Right lobe of liver (tissue), 6 donors: ENCODE data around the gene DHRS7. TPM values are rescaled to one million over a fixed set of nuclear protein-coding genes. Genes with fewer than 3 reads are reported as not detected.
"Not testable (repeated sequence)": the region's sequence is repeated elsewhere in the genome, so short reads cannot be mapped to it uniquely, and the experiment has no call there.

Experiments
- ATAC-seq, 4 donors: fragments of 200-7000 bp; cut with Tn5 transposase; one replicate each; pipeline ENCODE4 v1.9.1; 2020; ENCODE audit warnings: mild to moderate bottlenecking in 4 of 4, moderate library complexity in 4 of 4
- DNase-seq, 3 donors: peaks; one replicate each; pipeline ENCODE4 v3.0.0-alpha.2; 2020
- H3K27ac ChIP-seq, 3 donors: fragments of 200-600 bp; one replicate each; pipeline ENCODE4 v1.8.0; 2022
- H3K27me3 ChIP-seq, 2 donors: fragments of 200-600 bp; one replicate each; pipeline ENCODE4 v1.8.0; 2022
- H3K36me3 ChIP-seq, 4 donors: fragments of 200-600 bp; sonication (generic) in 1 of 4; one replicate each; pipeline versions ENCODE4 v1.5.1 to v1.8.0; 2017 to 2022; ENCODE audit warnings: control low read depth in 1 of 4
- H3K4me1 ChIP-seq, 4 donors: fragments of 200-600 bp; sonication (generic) in 1 of 4; one replicate each; pipeline versions ENCODE4 v1.5.1 to v1.8.0; 2017 to 2022; ENCODE audit warnings: control low read depth in 1 of 4
- H3K4me3 ChIP-seq, 3 donors: fragments of 200-600 bp; one replicate each; pipeline ENCODE4 v1.8.0; 2022
- H3K9me3 ChIP-seq, 4 donors: fragments of 200-600 bp; sonication (generic) in 1 of 4; one replicate each; pipeline versions ENCODE4 v1.5.1 to v1.8.0; 2017 to 2022; ENCODE audit warnings: control low read depth in 1 of 4
- POLR2A ChIP-seq: fragments of 450-650 bp; IDR thresholded peaks from one replicate; pipeline ENCODE4 v1.6.1; 2017; ENCODE audit warnings: antibody characterized with exemption, mild to moderate bottlenecking
- WGBS: methylation state at CpG from one replicate; pipeline ENCODE4 v1.1.6; 2018; ENCODE audit warnings: low coverage, low lambda C conversion rate; ENCODE audit not compliant: insufficient coverage; ENCODE audit errors: missing lambda C conversion rate; 5-methylcytosine and 5-hydroxymethylcytosine counted together
- intact Hi-C, 2 donors: fragments of 100-400 bp; cut with DNase I; formaldehyde crosslinking; loops; one replicate each; pipeline versions ENCODE4 v1.11.2 to v1.14.1; 2022
- total RNA-seq, 6 experiments: library from RNA; depleted of rRNA in 2 of 6; stranded (reverse); fragments of >200 nt in 2 of 6; fragmentation: NEBNext Ultra II Directional in 3 of 6; extraction: Animal tissue kit (Norgen Biotek cat#: 25700) in 3 of 6; gene quantifications; one replicate each; pipeline versions ENCODE4 v1.1.0 to v1.2.4, GENCODE V29; 2016 to 2023
- TF ChIP-seq, protein P1 (sequence below), 4 donors: fragments of 200-600 bp in 3 of 4; fragments of 450-650 bp in 1 of 4; IDR thresholded peaks; one replicate each; pipeline versions ENCODE4 v1.5.1 to v1.8.0; 2016 to 2022; ENCODE audit warnings: antibody characterized with exemption in 4 of 4, mild to moderate bottlenecking in 2 of 4
- donor health status: DM: no; HTN: yes; CAD: no.
- donor health status: DM: no; HTN: no; CAD: no.
- donor health status: DM: no; HTN: no; CAD: no.
- donor health status: DM: no; HTN: yes; CAD: no.
- donor health status: DM: no; HTN: yes; CAD: no.

Gene DHRS7
- total RNA-seq, 6 experiments from 2014 or later: 65.0 to 153 (median 116) TPM

DNA sequence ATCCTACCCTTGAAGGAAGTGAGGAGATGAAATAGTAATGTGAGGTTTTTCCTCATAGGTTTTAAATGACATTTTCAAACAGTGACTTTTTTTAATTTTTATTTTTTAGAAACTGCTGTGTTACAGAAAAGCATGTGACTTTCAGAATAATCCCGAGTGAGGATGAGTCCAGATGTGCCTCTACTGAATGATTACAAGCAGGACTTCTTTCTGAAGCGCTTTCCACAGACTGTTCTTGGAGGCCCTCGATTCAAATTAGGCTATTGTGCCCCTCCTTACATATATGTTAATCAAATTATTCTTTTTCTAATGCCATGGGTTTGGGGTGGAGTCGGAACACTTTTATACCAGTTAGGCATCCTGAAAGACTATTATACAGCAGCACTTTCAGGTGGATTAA, 57.7 kb downstream of the DHRS7 start:
- no peak for DNase-seq
- 79% methylated on average over 4 of the region's 4 CpGs for WGBS
- Histone ChIP-seq H3K36me3 (no peaks in the 10 kb centered on the region), H3K4me1 (no peaks in the 10 kb centered on the region), H3K4me3 (no peak overlapping the region), H3K9me3 (no peaks in the 10 kb centered on the region), H3K27me3 (no peaks in the 10 kb centered on the region), H3K27ac (no peak overlapping the region)
- TF ChIP-seq POLR2A: no peak
- TF ChIP-seq, protein P1, sequence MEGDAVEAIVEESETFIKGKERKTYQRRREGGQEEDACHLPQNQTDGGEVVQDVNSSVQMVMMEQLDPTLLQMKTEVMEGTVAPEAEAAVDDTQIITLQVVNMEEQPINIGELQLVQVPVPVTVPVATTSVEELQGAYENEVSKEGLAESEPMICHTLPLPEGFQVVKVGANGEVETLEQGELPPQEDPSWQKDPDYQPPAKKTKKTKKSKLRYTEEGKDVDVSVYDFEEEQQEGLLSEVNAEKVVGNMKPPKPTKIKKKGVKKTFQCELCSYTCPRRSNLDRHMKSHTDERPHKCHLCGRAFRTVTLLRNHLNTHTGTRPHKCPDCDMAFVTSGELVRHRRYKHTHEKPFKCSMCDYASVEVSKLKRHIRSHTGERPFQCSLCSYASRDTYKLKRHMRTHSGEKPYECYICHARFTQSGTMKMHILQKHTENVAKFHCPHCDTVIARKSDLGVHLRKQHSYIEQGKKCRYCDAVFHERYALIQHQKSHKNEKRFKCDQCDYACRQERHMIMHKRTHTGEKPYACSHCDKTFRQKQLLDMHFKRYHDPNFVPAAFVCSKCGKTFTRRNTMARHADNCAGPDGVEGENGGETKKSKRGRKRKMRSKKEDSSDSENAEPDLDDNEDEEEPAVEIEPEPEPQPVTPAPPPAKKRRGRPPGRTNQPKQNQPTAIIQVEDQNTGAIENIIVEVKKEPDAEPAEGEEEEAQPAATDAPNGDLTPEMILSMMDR (IDR thresholded peaks at IDR 0.05): no peak
- intact Hi-C loops: no loop called here
- no peak for ATAC-seq

DNA sequence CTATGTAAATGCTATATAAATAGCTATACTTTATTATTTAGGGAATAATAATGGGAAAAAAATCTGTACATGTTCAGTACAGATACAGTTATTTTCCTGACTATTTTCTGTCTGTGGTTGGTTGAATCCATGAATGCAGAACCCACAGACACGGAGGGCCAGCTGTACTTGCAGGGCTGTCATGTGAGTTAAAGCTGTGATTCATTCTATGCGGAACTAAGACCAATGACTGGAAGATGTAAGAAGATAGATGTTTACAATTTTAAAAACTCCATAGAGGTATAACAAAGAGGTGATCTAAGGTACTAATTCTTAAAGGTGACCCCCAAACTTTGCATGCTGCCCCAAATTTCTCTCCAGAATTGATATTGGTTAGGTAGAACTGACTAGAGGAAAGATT, 58.9 kb downstream of the DHRS7 start:
- Histone ChIP-seq H3K4me3 (no peak overlapping the region), H3K27me3 (no peaks in the 10 kb centered on the region), H3K36me3 (no peaks in the 10 kb centered on the region), H3K9me3 (no peaks in the 10 kb centered on the region), H3K4me1 (no peaks in the 10 kb centered on the region), H3K27ac (peak overlapping the region in 1 of 3 donors; percentile 14)
- TF ChIP-seq POLR2A: no peak
- TF ChIP-seq, protein P1 (IDR thresholded peaks at IDR 0.05): no peak
- intact Hi-C loops: no loop called here
- DNase-seq (no peak), ATAC-seq (peak in 1 of 4 donors; percentile 50)
- 78% methylated on average over 2 of the region's 2 CpGs for WGBS

DNA sequence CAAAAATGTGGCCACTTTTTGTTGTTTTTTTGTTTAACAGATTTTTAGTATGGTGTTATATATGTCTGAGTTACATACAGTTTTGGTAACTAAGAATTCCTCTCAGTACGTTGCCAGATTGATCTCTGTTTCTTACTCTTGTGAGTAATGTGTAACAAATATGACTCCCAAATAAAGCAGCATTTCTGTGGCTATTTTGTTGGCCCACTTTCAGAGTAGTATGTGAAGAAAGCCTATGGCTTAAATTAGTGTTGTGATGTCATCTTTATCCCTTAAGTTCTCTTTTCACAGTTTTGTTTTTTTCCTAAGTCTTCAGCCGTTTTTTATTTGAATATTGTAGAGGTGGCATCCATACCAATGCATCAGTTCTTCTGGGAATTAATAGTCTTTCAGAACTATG, 62.8 kb downstream of the DHRS7 start:
- ATAC-seq: no peak
- TF ChIP-seq, protein P1 (IDR thresholded peaks at IDR 0.05): no peak
- no peak for TF ChIP-seq POLR2A

DNA sequence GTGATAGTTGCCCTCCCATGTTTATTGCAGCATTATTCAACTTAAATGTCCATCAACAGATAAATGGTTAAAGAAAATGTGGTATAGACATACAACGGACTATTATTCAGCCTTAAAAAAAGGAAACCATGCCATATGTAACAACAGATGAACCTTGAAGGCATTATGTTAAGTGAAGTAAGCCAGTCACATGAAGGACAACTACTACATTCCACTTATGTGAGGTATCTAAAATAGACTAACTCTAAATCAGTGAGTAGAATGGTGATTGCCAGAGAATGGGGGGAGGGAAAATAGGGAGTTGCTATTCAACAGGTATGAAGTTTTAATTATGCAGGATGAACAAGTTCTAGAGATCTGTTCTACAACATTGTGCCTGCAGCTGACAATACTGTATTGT, 63.4 kb downstream of the DHRS7 start:
- H3K27ac ChIP-seq: no peak overlapping the region
- no peaks in the 10 kb centered on the region for H3K27me3 ChIP-seq
- no peaks in the 10 kb centered on the region for H3K4me1 ChIP-seq
- TF ChIP-seq, protein P1 (IDR thresholded peaks at IDR 0.05): no peak
- no peak for TF ChIP-seq POLR2A
- H3K36me3 ChIP-seq: no peaks in the 10 kb centered on the region
- DNase-seq: no peak
- H3K9me3 ChIP-seq: no peaks in the 10 kb centered on the region
- ATAC-seq: no peak
- intact Hi-C loops: no loop called here
- WGBS: 91% methylated on average over 1 of the region's 1 CpG
- no peak overlapping the region for H3K4me3 ChIP-seq

More for the DNA sequence above, 62.8 kb downstream of the DHRS7 start:
- no peak overlapping the region for H3K4me3 ChIP-seq
- no peaks in the 10 kb centered on the region for H3K4me1 ChIP-seq
- H3K27ac ChIP-seq: no peak overlapping the region
- WGBS: 44% methylated on average over 2 of the region's 2 CpGs
- DNase-seq: no peak
- H3K36me3 ChIP-seq: no peaks in the 10 kb centered on the region
- no peaks in the 10 kb centered on the region for H3K27me3 ChIP-seq
- no peaks in the 10 kb centered on the region for H3K9me3 ChIP-seq
- intact Hi-C loops: no loop called here

DNA sequence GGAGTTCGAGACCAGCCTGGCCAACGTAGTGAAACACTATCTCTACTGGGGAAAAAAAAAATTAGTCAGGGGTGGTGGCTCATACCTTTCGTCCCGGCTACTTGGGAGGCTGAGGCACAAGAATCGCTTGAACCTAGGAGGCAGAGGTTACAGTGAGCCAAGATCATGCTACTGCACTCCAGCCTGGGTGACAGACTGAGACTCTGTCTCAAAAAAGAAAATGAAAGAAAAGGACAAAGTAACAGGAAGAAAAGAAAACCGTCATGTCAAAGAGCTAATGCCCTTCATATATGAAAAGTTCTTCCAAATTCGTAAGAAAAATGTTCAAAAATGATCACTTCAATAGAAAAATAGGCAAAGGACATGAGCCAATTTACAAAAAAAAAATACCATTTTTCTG, 65.3 kb downstream of the DHRS7 start:
- H3K4me3 ChIP-seq, DNase-seq, ATAC-seq, H3K36me3 ChIP-seq, H3K27ac ChIP-seq, H3K27me3 ChIP-seq, H3K9me3 ChIP-seq, H3K4me1 ChIP-seq: not testable (repeated sequence)
- intact Hi-C loops: loop anchor here in 1 of 2 donors (10.0 kb wide), 1 partner anchor 65 kb away; the partner anchor contains the start of gene DHRS7
- WGBS: 98% methylated on average over 6 of the region's 7 CpGs
